GM23248 (cell line): ENCODE data around the gene FAM227A. TPM values are rescaled to one million over a fixed set of nuclear protein-coding genes. Genes with fewer than 3 reads are reported as not detected.
"Not testable (repeated sequence)": the region's sequence is repeated elsewhere in the genome, so short reads cannot be mapped to it uniquely, and the experiment has no call there.

Experiments
- DNase-seq: peaks from one replicate; pipeline ENCODE4 v3.0.0-alpha.2; 2015
- H2AFZ ChIP-seq: fragments of 200-600 bp; sonication (generic); 2 replicates; pipeline ENCODE4 v1.6.1; 2016; ENCODE audit warnings: antibody characterized with exemption
- H3F3A ChIP-seq: fragments of 200-600 bp; sonication (generic); 2 replicates; pipeline ENCODE4 v1.6.1; 2016; ENCODE audit warnings: mild to moderate bottlenecking, antibody characterized with exemption, mixed run types; ENCODE audit not compliant: insufficient read depth
- H3K27ac ChIP-seq: fragments of 200-600 bp; sonication (generic); 2 replicates; pipeline ENCODE4 v1.5.1; 2016; ENCODE audit warnings: mild to moderate bottlenecking
- H3K27me3 ChIP-seq: fragments of 200-600 bp; sonication (generic); replicated peaks from 2 replicates; pipeline ENCODE4 v1.6.1; 2016; ENCODE audit warnings: mild to moderate bottlenecking; ENCODE audit not compliant: insufficient read depth
- H3K36me3 ChIP-seq: fragments of 200-600 bp; sonication (generic); 2 replicates; pipeline ENCODE4 v1.6.1; 2016; ENCODE audit warnings: low read depth, mild to moderate bottlenecking
- H3K4me1 ChIP-seq: fragments of 200-600 bp; sonication (generic); 2 replicates; pipeline ENCODE4 v1.6.1; 2016; ENCODE audit warnings: mild to moderate bottlenecking; ENCODE audit not compliant: insufficient read depth
- H3K4me2 ChIP-seq: fragments of 200-600 bp; sonication (generic); one replicate; pipeline ENCODE4 v1.6.1; 2016; ENCODE audit warnings: mild to moderate bottlenecking; ENCODE audit not compliant: unreplicated experiment
- H3K4me3 ChIP-seq: fragments of 200-600 bp; sonication (generic); 2 replicates; pipeline ENCODE4 v1.5.1; 2016; ENCODE audit warnings: mild to moderate bottlenecking
- H3K79me2 ChIP-seq: fragments of 200-600 bp; sonication (generic); 2 replicates; pipeline ENCODE4 v1.6.1; 2016; ENCODE audit warnings: mild to moderate bottlenecking; ENCODE audit not compliant: insufficient read depth
- H3K9ac ChIP-seq: fragments of 200-600 bp; sonication (generic); 2 replicates; pipeline ENCODE4 v1.6.1; 2016; ENCODE audit warnings: mild to moderate bottlenecking
- H3K9me2 ChIP-seq: fragments of 200-600 bp; sonication (generic); 2 replicates; pipeline ENCODE4 v1.6.1; 2016; ENCODE audit warnings: mixed run types, mild to moderate bottlenecking, moderate library complexity; ENCODE audit not compliant: insufficient read depth
- H3K9me3 ChIP-seq: fragments of 200-600 bp; sonication (generic); one replicate; pipeline ENCODE4 v1.6.1; 2017; ENCODE audit warnings: low read depth
- H4K20me1 ChIP-seq: fragments of 200-600 bp; sonication (generic); 2 replicates; pipeline ENCODE4 v1.6.0; 2016; ENCODE audit not compliant: insufficient read depth
- EZH2 ChIP-seq: fragments of 200-600 bp; sonication (generic); IDR thresholded peaks from 2 replicates; pipeline ENCODE4 v1.6.1; 2018; ENCODE audit warnings: antibody characterized with exemption, mild to moderate bottlenecking; ENCODE audit not compliant: insufficient read depth, poor library complexity, severe bottlenecking
- EZH2phosphoT487 ChIP-seq: fragments of 200-600 bp; sonication (generic); IDR thresholded peaks from 2 replicates; pipeline ENCODE4 v1.6.1; 2018; ENCODE audit warnings: antibody characterized with exemption, moderate library complexity, mild to moderate bottlenecking, low read depth; ENCODE audit not compliant: insufficient read depth
- WGBS, 2 experiments: methylation state at CpG; one replicate each; pipeline ENCODE4 v1.1.6; 2015 to 2017; ENCODE audit warnings: low lambda C conversion rate in 2 of 2, low coverage in 1 of 2; ENCODE audit errors: missing lambda C conversion rate in 2 of 2; 5-methylcytosine and 5-hydroxymethylcytosine counted together
- in situ Hi-C: fragments of 300-500 bp; cut with MboI; formaldehyde crosslinking; loops from 2 replicates; pipeline ENCODE4 v1.15.0; 2020
- polyA plus RNA-seq: library from polyadenylated mRNA; unstranded; fragments of >200 nt; fragmentation: Nextera tagmentation; extraction: Ambion mirVana; gene quantifications from 2 replicates; pipeline ENCODE4 v1.2.1, GENCODE V29; 2016
- total RNA-seq: library from RNA; depleted of rRNA; stranded (reverse); fragments of >200 nt; shearing (Covaris generic); gene quantifications from 2 replicates; pipeline ENCODE4 v1.2.3, GENCODE V29; 2014

Gene FAM227A
- total and polyA plus RNA-seq, 2 experiments from 2014 or later = 0.93 to 2.1 TPM

DNA sequence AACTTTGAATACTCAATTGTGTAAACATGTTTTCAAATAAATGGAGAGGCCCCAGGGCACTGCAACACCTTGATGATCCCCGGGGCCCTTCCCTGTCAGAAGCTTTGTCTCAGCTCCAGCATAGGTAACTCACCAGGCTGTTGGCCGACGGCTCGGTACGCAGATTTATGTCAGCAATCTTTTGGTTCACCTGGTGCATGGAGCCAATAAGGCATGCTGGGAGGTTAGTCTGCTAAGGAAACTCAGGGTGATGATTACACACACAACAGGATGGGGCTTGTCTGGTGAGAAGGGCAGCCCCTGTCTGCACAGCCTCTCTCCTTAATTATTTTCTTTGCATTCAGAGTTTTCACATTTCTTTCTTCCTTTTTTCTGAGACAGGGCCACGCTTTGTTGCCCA is 10.8 kb downstream of the FAM227A start:
- TF ChIP-seq EZH2phosphoT487 (no peak), EZH2 (no peak)
- no peaks in the 10 kb centered on the region for H3K27me3 ChIP-seq
- H3K9me3 ChIP-seq = no peaks in the 10 kb centered on the region
- H4K20me1 ChIP-seq = no peaks in the 10 kb centered on the region
- H3K4me2 ChIP-seq = no peak overlapping the region
- no peak for DNase-seq
- H3K4me1 ChIP-seq = no peaks in the 10 kb centered on the region
- no peak overlapping the region for H2AFZ ChIP-seq
- no peak overlapping the region for H3K27ac ChIP-seq
- H3K9ac ChIP-seq = no peak overlapping the region
- in situ Hi-C loops = no loop called here
- no peaks in the 10 kb centered on the region for H3K79me2 ChIP-seq
- H3F3A ChIP-seq = no peaks in the 10 kb centered on the region
- WGBS, 2 experiments = 93% methylated on average over 6 of the region's 6 CpGs
- H3K9me2 ChIP-seq = no peaks in the 10 kb centered on the region
- no peaks in the 10 kb centered on the region for H3K36me3 ChIP-seq
- H3K4me3 ChIP-seq = no peak overlapping the region

DNA sequence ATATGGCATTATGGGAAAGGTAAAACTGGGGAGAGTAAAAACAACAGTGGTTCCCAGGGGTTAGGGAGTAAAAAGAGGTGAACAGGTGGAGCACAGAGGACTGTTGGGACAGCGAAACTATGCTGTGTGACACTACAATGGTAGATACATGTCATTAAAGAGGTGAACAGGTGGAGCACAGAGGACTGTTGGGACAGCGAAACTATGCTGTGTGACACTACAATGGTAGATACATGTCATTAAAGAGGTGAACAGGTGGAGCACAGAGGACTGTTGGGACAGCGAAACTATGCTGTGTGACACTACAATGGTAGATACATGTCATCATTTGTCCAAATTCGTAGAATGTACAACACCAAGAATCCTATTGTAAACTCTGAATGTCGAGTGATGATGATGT is 11.9 kb downstream of the FAM227A start:
- H3F3A ChIP-seq, H3K4me1 ChIP-seq, H3K36me3 ChIP-seq, H2AFZ ChIP-seq, in situ Hi-C loops, H3K27ac ChIP-seq, H3K9me2 ChIP-seq, H3K4me2 ChIP-seq, H3K4me3 ChIP-seq, DNase-seq, H4K20me1 ChIP-seq, H3K9ac ChIP-seq, H3K79me2 ChIP-seq, H3K9me3 ChIP-seq, H3K27me3 ChIP-seq: not testable (repeated sequence)
- WGBS, 2 experiments = 84 to 88% methylated on average over 5 of the region's 5 CpGs

GRCh38 chr22:38641476-38642040 is 14.6 kb downstream of the FAM227A start:
- in situ Hi-C loops = no loop called here
- no peak overlapping the region for H3K4me3 ChIP-seq

DNA sequence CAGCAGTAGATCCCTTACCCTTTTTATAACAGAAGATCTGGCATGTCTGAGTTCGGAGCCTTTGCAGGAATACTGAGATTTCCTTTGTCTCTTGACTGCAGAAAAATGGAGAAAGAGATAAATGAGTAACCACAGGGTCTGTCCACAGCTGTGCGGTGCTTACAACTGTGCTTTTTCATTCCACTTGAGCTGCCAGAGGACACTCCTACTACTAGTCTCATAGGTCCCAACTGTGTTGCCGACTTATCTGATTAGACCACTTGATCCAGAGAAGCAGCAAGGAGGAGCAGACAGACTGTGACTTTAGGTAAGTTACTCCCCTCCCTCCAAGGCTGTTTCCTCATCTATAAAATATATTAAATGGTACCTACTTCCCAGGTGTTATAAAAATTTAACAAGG is 17.5 kb downstream of the FAM227A start:
- WGBS, 2 experiments = 92 to 94% methylated on average over 3 of the region's 3 CpGs
- no peak for TF ChIP-seq EZH2phosphoT487
- no peak for TF ChIP-seq EZH2

More at GRCh38 chr22:38641476-38642040, 14.6 kb downstream of the FAM227A start:
- H3K4me2 ChIP-seq = no peak overlapping the region
- H4K20me1 ChIP-seq = no peaks in the 10 kb centered on the region
- H3K27ac ChIP-seq = no peak overlapping the region
- H3K9me2 ChIP-seq = no peaks in the 10 kb centered on the region
- no peaks in the 10 kb centered on the region for H3K9me3 ChIP-seq
- H3K27me3 ChIP-seq = no peaks in the 10 kb centered on the region
- TF ChIP-seq EZH2phosphoT487 = no peak
- H3F3A ChIP-seq = no peaks in the 10 kb centered on the region
- no peaks in the 10 kb centered on the region for H3K4me1 ChIP-seq
- H3K9ac ChIP-seq = no peak overlapping the region
- H3K79me2 ChIP-seq = no peaks in the 10 kb centered on the region
- WGBS, 2 experiments = 94 to 95% methylated on average over 13 of the region's 13 CpGs
- H2AFZ ChIP-seq = no peak overlapping the region
- no peaks in the 10 kb centered on the region for H3K36me3 ChIP-seq
- DNase-seq = no peak

DNA sequence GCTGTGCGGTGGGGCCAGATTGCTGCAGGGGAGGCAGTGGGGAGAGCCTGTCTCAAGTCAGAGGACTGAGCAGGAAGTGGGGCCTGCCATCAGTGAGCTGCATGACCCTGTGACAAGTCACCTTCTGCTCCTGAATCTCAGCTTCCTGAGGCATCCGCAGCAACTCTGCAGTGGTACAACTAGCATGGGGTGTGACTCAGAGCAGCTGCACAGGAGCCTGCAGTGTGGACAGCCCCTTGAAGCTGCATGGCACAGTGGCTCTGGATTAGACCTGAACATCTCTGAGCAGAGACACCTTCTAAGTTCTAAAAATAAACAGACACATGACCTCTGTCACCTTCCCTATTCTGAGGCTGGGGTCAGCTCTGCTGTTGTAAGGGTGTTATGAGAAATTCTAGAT is 18.0 kb downstream of the FAM227A start:
- H2AFZ ChIP-seq = no peak overlapping the region
- H3K4me1 ChIP-seq = no peaks in the 10 kb centered on the region
- no peaks in the 10 kb centered on the region for H3F3A ChIP-seq
- no peaks in the 10 kb centered on the region for H3K27me3 ChIP-seq
- in situ Hi-C loops = no loop called here
- no peaks in the 10 kb centered on the region for H3K36me3 ChIP-seq
- TF ChIP-seq EZH2 (no peak), EZH2phosphoT487 (no peak)
- no peak overlapping the region for H3K9ac ChIP-seq
- no peak overlapping the region for H3K27ac ChIP-seq
- H3K9me3 ChIP-seq = no peaks in the 10 kb centered on the region
- H3K79me2 ChIP-seq = no peaks in the 10 kb centered on the region
- no peaks in the 10 kb centered on the region for H3K9me2 ChIP-seq
- DNase-seq = no peak
- H3K4me3 ChIP-seq = no peak overlapping the region
- H3K4me2 ChIP-seq = no peak overlapping the region
- 90 to 100% methylated on average over 2 of the region's 2 CpGs for WGBS, 2 experiments
- H4K20me1 ChIP-seq = no peaks in the 10 kb centered on the region

More for the DNA sequence above, 17.5 kb downstream of the FAM227A start:
- Histone ChIP-seq H2AFZ (no peak overlapping the region), H3K9me3 (no peaks in the 10 kb centered on the region), H3K9me2 (no peaks in the 10 kb centered on the region), H3K27ac (no peak overlapping the region), H3K27me3 (no peaks in the 10 kb centered on the region), H3K79me2 (no peaks in the 10 kb centered on the region), H3K4me2 (no peak overlapping the region), H3K9ac (no peak overlapping the region), H3K4me1 (no peaks in the 10 kb centered on the region), H3K36me3 (no peaks in the 10 kb centered on the region), H3K4me3 (no peak overlapping the region), H3F3A (no peaks in the 10 kb centered on the region), H4K20me1 (no peaks in the 10 kb centered on the region)
- no peak for DNase-seq
- in situ Hi-C loops = no loop called here
